K562 (cell line): Measurements from ENCODE around the gene ENTPD3. TPM values are rescaled to one million over a fixed set of nuclear protein-coding genes. Genes with fewer than 3 reads are reported as not detected.

Experiments used
- ATAC-seq: fragments of 200-7000 bp; cut with Tn5 transposase; 3 replicates; pipeline ENCODE4 v1.9.1; 2020; ENCODE audit warnings: moderate library complexity
- BruUV-seq: library from RNA; stranded (reverse); fragments of 400-500 nt; replicated peaks from 2 replicates; lab custom pipeline; 2021; lab: Mats Ljungman, UMichigan
- CTCF ChIA-PET: fragments of 300-600 bp; formaldehyde crosslinking; extraction: SDS; loops from one replicate; lab custom pipeline; 2021; ENCODE audit warnings: low intra/inter-chr PET ratio; lab: Yijun Ruan, JAX
- POLR2A ChIA-PET: fragments of 300-600, 350-650 bp; sonication (Branson Sonifier 250); formaldehyde crosslinking; extraction: SDS; loops from one replicate; lab custom pipeline; 2021; ENCODE audit warnings: antibody characterized with exemption, inconsistent platforms; lab: Yijun Ruan, JAX
- DNase-seq, 4 experiments: peaks; one replicate each; pipeline versions ENCODE4 v3.0.0 to v3.0.0-alpha.2; 2011 to 2018; ENCODE audit warnings: low spot score in 3 of 4, mixed read lengths in 3 of 4; ENCODE audit errors: extremely low read depth in 1 of 4
- FAIRE-seq: peaks from 2 replicates; lab custom pipeline; 2011; peaks lifted over from hg19 to GRCh38; lab: Jason Lieb, UNC
- H2AFZ ChIP-seq: 2 replicates; pipeline ENCODE4 v1.6.0; 2011; ENCODE audit warnings: low read depth, low read length, control low read depth, inconsistent platforms
- H3K27ac ChIP-seq: fragments of 200-600 bp; 3 replicates; pipeline ENCODE4 v1.8.0; 2011; ENCODE audit warnings: low read depth, mild to moderate bottlenecking, control low read depth, inconsistent platforms, low read length, moderate library complexity, mixed read lengths; ENCODE audit errors: extremely low read depth
- H3K27me3 ChIP-seq, 2 experiments: fragments of 300-600 bp in 1 of 2; 2 replicates in 1 of 2; 3 replicates in 1 of 2; pipeline versions ENCODE4 v1.6.0 to v1.8.0; 2011; ENCODE audit warnings: inconsistent platforms in 2 of 2, low read length in 2 of 2, mild to moderate bottlenecking in 1 of 2, mixed read lengths in 1 of 2, moderate library complexity in 1 of 2; ENCODE audit not compliant: control insufficient read depth in 2 of 2, insufficient read depth in 2 of 2
- H3K36me3 ChIP-seq: fragments of 300-600 bp; 3 replicates; pipeline ENCODE4 v1.8.0; 2011; ENCODE audit warnings: mild to moderate bottlenecking, low read length, inconsistent platforms; ENCODE audit not compliant: control insufficient read depth, insufficient read depth
- H3K4me1 ChIP-seq, 2 experiments: fragments of 200-600 bp in 1 of 2; replicated peaks in 1 of 2; 2 replicates in 1 of 2; 3 replicates in 1 of 2; pipeline versions ENCODE4 v1.5.1 to v1.8.0; 2011; ENCODE audit warnings: inconsistent platforms in 2 of 2, low read length in 2 of 2, mild to moderate bottlenecking in 1 of 2, mixed read lengths in 1 of 2, moderate library complexity in 1 of 2; ENCODE audit not compliant: control insufficient read depth in 2 of 2, insufficient read depth in 2 of 2
- H3K4me2 ChIP-seq: 2 replicates; pipeline ENCODE4 v1.6.1; 2011; ENCODE audit warnings: low read length, control low read depth, inconsistent platforms, mixed read lengths; ENCODE audit not compliant: insufficient read depth
- H3K4me3 ChIP-seq: fragments of 200-600 bp; sonication (generic), shearing (Covaris generic); 2 replicates; pipeline ENCODE4 v1.5.1; 2016; ENCODE audit warnings: control low read depth, inconsistent platforms
- H3K79me2 ChIP-seq: fragments of 200-600 bp; 3 replicates; pipeline ENCODE4 v1.8.0; 2011; ENCODE audit warnings: low read length, inconsistent platforms; ENCODE audit not compliant: control insufficient read depth, insufficient read depth
- H3K9ac ChIP-seq, 2 experiments: 2 replicates each; pipeline versions ENCODE4 v1.6.0 to v1.6.1; 2011; ENCODE audit warnings: low read depth in 2 of 2, low read length in 2 of 2, control low read depth in 1 of 2, inconsistent platforms in 1 of 2, mild to moderate bottlenecking in 1 of 2, mixed read lengths in 1 of 2; ENCODE audit not compliant: insufficient read depth in 1 of 2
- H3K9me1 ChIP-seq: one replicate; pipeline ENCODE4 v1.6.0; 2011; ENCODE audit warnings: inconsistent platforms, mild to moderate bottlenecking, low read length, moderate library complexity; ENCODE audit not compliant: control insufficient read depth, insufficient read depth
- H3K9me3 ChIP-seq: replicated peaks from 2 replicates; pipeline ENCODE4 v1.5.1; 2011; ENCODE audit warnings: low read depth, low read length, inconsistent platforms; ENCODE audit not compliant: control insufficient read depth, insufficient read depth
- H4K20me1 ChIP-seq: replicated peaks from 2 replicates; pipeline ENCODE4 v1.6.1; 2011; ENCODE audit warnings: low read length, inconsistent platforms, mixed read lengths; ENCODE audit not compliant: control insufficient read depth, insufficient read depth
- BHLHE40 ChIP-seq: IDR thresholded peaks from 2 replicates; pipeline ENCODE4 v1.6.1; 2011; ENCODE audit warnings: low read length, improper control_type of control experiment
- GATAD2B ChIP-seq: fragments of 450-650 bp; IDR thresholded peaks from 2 replicates; pipeline ENCODE4 v1.6.1; 2017; ENCODE audit warnings: mild to moderate bottlenecking, borderline replicate concordance
- HCFC1 ChIP-seq: IDR thresholded peaks from 2 replicates; pipeline ENCODE4 v1.6.1; 2012; ENCODE audit warnings: low read depth, low read length, improper control_type of control experiment
- HDAC1 ChIP-seq, 2 experiments: fragments of 450-650 bp; IDR thresholded peaks; 2 replicates each; pipeline ENCODE4 v1.6.1; 2016 to 2017; ENCODE audit warnings: inconsistent platforms in 1 of 2, mild to moderate bottlenecking in 1 of 2, moderate library complexity in 1 of 2
- KDM4B ChIP-seq, 2 experiments: fragments of 450-650 bp in 1 of 2; sonication (generic) in 1 of 2; IDR thresholded peaks; 2 replicates each; pipeline ENCODE4 v1.6.1; 2016 to 2017; ENCODE audit warnings: borderline replicate concordance in 2 of 2, antibody characterized with exemption in 1 of 2, low read depth in 1 of 2, mild to moderate bottlenecking in 1 of 2
- PTBP1 ChIP-seq: fragments of 200-400 bp; formaldehyde crosslinking; IDR thresholded peaks from 2 replicates; pipeline ENCODE4 v1.6.1; 2017; ENCODE audit warnings: low read depth, low read length
- SREBF1 ChIP-seq: fragments of 150-350 bp; IDR thresholded peaks from 2 replicates; pipeline ENCODE4 v1.6.1; 2014; ENCODE audit warnings: antibody characterized with exemption, low read depth, low read length, borderline replicate concordance
- ZEB2 ChIP-seq: fragments of 450-650 bp; IDR thresholded peaks from 2 replicates; pipeline ENCODE4 v1.6.1; 2016
- ZNF384 ChIP-seq: IDR thresholded peaks from 2 replicates; pipeline ENCODE4 v1.6.1; 2012; ENCODE audit warnings: low read depth, low read length, improper control_type of control experiment
- WGBS: fragments of 100-300 bp; shearing (Covaris generic); methylation state at CpG from one replicate; pipeline ENCODE4 v1.1.6; 2016; ENCODE audit warnings: low coverage, mixed read lengths; ENCODE audit not compliant: insufficient coverage; ENCODE audit errors: missing lambda C conversion rate; 5-methylcytosine and 5-hydroxymethylcytosine counted together
- in situ Hi-C: fragments of 300-500 bp; cut with MboI; formaldehyde crosslinking; loops from 4 replicates; pipeline ENCODE4 v1.15.0; 2018; ENCODE audit warnings: inconsistent platforms, mixed read lengths
- intact Hi-C: fragments of 100-400 bp; cut with micrococcal nuclease; formaldehyde crosslinking; loops from 2 replicates; pipeline ENCODE4 v1.14.2; 2022
- polyA plus RNA-seq, 8 experiments: library from polyadenylated mRNA; depleted of rRNA in 4 of 8; stranded (reverse) in 5 of 8; unstranded in 3 of 8; fragments of >200 nt; fragmentation: Nextera tagmentation in 2 of 8; fragmentation: Illumina TruSeq in 1 of 8; extraction: Ambion mirVana in 2 of 8; extraction: Trizol in 1 of 8; gene quantifications; 2 replicates each; pipeline versions ENCODE4 v1.2.1 to v1.2.3, GENCODE V29; 2011 to 2014; ENCODE audit warnings: inconsistent platforms in 1 of 8, missing spikeins in 1 of 8
- total RNA-seq, 7 experiments: library from RNA; depleted of rRNA in 6 of 7; stranded (reverse); fragments of >200 nt in 6 of 7; fragmentation: Illumina TruSeq in 2 of 7; extraction: Trizol in 2 of 7; gene quantifications; 2 replicates each; pipeline versions ENCODE4 v1.2.1 to v1.2.3, GENCODE V29; 2011 to 2021; ENCODE audit warnings: low replicate concordance in 1 of 7

Gene ENTPD3
- total and polyA plus RNA-seq, 9 of the 15 experiments (the other 6 are each of a cell fraction or from before 2014, with no cell fraction given), result 0.23 to 2.1 (median 0.58) TPM

DNA sequence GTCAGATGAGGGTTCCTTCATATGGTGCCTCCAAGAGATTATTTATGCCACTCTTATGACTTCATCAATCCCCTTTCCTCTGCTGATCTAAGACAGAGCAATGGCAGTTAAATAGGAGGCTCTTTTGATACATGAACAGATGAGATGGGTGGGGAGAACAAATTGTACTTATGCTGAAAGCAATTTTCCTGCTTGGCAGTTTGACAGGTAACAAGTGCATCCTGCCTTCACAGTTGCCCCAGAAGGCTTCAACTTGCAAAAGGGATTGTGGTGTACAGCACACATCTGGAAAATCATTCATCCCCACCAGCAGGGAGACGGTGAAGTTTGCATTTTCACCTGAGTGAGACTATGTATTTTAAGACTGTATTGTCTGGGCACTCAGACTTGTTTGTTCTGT lies 27.3 kb downstream of the ENTPD3 start:
- Histone ChIP-seq H3K9ac (no peak overlapping the region), H3K9me1 (no peaks in the 10 kb centered on the region), H3K36me3 (no peaks in the 10 kb centered on the region), H3K4me3 (no peak overlapping the region), H4K20me1 (no peaks in the 10 kb centered on the region), H3K4me1 (peaks cover 0 to 12% of the 10 kb centered on the region in 2 experiments; a peak in 4 of 5 replicates), H3K4me2 (no peak overlapping the region), H3K27me3 (no peaks in the 10 kb centered on the region), H3K79me2 (no peaks in the 10 kb centered on the region), H2AFZ (no peak overlapping the region), H3K27ac (no peak overlapping the region), H3K9me3 (no peaks in the 10 kb centered on the region)
- ChIA-PET CTCF (no interaction called here), POLR2A (no interaction called here)
- 47% methylated on average over 1 of the region's 1 CpG for WGBS
- no peak for TF ChIP-seq BHLHE40
- TF ChIP-seq SREBF1, result no peak
- no peak for TF ChIP-seq HCFC1
- no peak for TF ChIP-seq ZEB2
- no peak for TF ChIP-seq GATAD2B
- TF ChIP-seq PTBP1, result no peak
- no peak for TF ChIP-seq ZNF384
- no peak for TF ChIP-seq HDAC1 (IDR thresholded peaks at IDR 0.05)
- TF ChIP-seq KDM4B (IDR thresholded peaks at IDR 0.05; ENCODE audit: borderline replicate concordance in 2 of 2, low read depth in 1 of 2), result no peak
- FAIRE-seq (no peak), DNase-seq (no peak), ATAC-seq (no peak)
- in situ Hi-C loops (no loop called here), intact Hi-C loops (no loop called here)
- BruUV-seq, result no TSS peak
